Lower leg skin (tissue), 4 donors: ENCODE measurements around the gene DIP2C. TPM values are rescaled to one million over a fixed set of nuclear protein-coding genes. Genes with fewer than 3 reads are reported as not detected.
A peak's percentile ranks its signal among the peaks of the same experiment; 100 is the strongest.

Source experiments
- DNase-seq, 2 donors: peaks; one replicate each; pipeline ENCODE4 v3.0.0-alpha.2; 2019; ENCODE audit warnings: low spot score in 2 of 2
- H3K4me3 ChIP-seq: fragments of 200-600 bp; sonication (generic); 2 replicates; pipeline ENCODE4 v1.5.1; 2017; ENCODE audit warnings: mild to moderate bottlenecking, low read depth; ENCODE audit not compliant: poor library complexity, severe bottlenecking
- CTCF ChIP-seq, 3 donors: fragments of 450-650 bp; IDR thresholded peaks; one replicate each; pipeline ENCODE4 v1.5.1; 2016; ENCODE audit warnings: antibody characterized with exemption in 3 of 3, mild to moderate bottlenecking in 3 of 3, moderate library complexity in 2 of 3
- POLR2A ChIP-seq, 2 donors: fragments of 450-650 bp; IDR thresholded peaks; one replicate each; pipeline ENCODE4 v1.6.1; 2016 to 2017; ENCODE audit warnings: antibody characterized with exemption in 2 of 2, mild to moderate bottlenecking in 1 of 2, moderate library complexity in 1 of 2
- WGBS, 2 donors: methylation state at CpG; one replicate each; pipeline ENCODE4 v1.1.5; 2018; 5-methylcytosine and 5-hydroxymethylcytosine counted together
- intact Hi-C: fragments of 100-400 bp; cut with DNase I; formaldehyde crosslinking; loops from one replicate; pipeline ENCODE4 v1.15.0; 2023; ENCODE audit warnings: low total_unique reads
- total RNA-seq, 4 donors: library from RNA; depleted of rRNA; stranded (reverse); fragments of >200 nt; gene quantifications; one replicate each; pipeline ENCODE4 v1.1.0, GENCODE V29; 2016

The DIP2C gene
- total RNA-seq, 4 donors from 2014 or later: 6.2 to 14.7 (median 10.6) TPM

DNA sequence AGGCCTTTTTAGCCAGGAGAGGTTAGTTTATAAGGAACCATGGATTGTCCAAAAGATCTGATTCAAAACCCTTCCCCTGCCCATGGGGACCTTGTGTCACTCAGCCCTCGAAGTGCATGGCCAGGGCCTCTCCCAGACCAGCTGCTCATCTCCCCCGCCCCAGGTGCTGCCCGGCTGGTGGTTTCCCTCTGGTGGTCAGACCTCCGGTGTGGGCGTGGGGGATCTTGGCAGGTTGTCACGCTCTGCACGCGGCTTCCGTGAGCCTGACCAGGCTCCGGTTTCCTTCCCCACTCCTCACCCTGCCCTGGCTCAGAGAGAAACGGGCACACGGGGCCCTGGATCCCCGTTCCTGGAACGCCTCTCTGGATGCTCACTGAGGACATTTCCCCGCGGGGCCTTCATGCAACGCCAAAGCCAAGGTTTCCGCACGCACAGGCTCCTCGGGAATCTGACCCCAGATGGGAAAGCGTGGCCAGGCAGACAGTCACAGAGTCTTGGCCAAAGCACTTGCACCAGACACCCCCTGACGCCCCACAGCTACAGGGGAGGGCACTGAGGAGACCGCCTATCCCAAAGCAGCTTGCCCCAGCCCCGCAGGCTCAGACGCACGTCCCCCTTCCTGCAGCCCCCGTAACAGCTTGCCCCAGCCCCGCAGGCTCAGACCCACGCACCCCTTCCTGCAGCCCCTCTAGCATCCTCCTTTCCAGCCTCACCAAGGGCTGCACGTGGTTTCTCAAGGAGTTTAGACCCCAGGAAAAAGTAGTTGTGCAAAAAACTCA, 7.8 kb upstream of the DIP2C start:
- DNase-seq: no peak
- TF ChIP-seq POLR2A (IDR thresholded peaks at IDR 0.05) (no peak), CTCF (IDR thresholded peaks at IDR 0.05) (no peak)
- H3K4me3 ChIP-seq: no peak overlapping the region
- WGBS, 2 donors: 82 to 87% methylated on average over 28 to 30 of the region's 30 CpGs
- intact Hi-C loops: no loop called here

DNA sequence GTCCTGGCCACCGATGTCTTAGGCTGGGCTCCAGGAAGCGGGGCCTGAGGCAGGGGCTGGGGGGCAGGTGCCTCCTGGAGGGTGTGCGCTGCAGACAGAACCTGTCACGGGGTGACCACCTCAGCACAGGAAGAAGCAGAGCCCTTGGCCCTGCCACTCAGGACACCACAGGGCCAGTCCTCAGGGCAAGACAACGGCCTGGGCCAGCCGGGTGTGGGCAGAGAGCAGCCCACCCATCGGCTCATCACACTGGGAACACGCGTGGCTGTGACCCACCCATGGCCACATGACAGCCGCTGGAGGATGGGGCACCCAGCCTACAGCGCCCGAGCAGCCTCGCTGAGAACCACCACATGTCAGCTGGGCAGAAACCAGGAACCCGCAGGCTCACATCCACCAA, 5.9 kb upstream of the DIP2C start:
- WGBS, 2 donors: 93 to 94% methylated on average over 12 to 14 of the region's 14 CpGs
- TF ChIP-seq CTCF (IDR thresholded peaks at IDR 0.05) (no peak), POLR2A (IDR thresholded peaks at IDR 0.05) (no peak)
- H3K4me3 ChIP-seq: no peak overlapping the region
- DNase-seq: peak in 1 of 2 donors; percentile 60
- intact Hi-C loops: no loop called here

DNA sequence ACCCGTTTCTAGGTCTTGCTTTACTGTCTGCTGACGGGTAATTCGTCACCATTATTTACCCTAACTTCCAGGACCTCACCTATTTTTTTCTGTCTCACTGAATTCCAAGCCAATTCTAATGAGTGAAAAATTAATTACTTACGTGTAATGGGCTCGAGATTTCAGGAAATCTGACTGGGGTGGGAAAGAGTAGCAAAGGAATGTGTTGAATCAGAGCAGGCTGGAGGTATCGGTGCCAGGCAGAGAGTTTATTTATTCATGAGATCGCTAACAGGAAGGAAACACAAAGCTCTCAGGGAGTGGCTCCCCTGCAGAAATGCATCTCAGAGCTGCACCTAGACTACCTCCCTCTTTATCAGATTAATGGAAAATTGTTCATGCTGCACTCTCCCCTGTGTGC, 4.0 kb upstream of the DIP2C start:
- H3K4me3 ChIP-seq: no peak overlapping the region

DNA sequence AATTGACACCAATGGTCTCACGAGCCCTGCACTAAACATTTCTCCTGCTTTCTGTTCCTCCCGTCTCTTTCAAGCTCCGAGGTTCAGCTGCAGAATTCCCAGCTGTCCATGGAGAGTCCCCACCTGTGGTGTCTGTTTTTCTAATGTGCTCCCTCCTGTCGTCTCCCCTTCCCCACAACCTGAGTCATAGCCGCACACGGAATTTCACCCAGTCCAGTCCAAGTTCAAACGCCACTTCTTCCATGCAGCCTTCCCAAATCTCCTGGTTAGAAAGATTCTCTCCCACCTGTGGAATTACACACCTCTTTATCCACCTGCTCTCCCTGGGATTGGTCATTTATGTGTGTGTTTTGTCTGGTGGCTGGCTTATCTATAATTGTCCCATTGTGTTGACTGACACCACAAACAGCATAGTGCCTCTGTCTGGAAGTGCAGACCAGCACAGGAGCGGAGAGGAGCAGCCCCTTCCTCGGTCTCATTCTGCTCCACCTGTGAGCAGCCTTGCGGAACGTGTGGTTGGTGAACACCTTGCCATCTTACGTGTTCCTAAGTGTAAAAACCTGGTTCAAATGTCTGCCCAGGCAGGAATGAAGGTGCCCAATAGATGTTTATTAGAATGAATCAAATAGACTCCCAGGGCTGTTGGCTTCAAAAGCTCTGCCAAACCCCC, 3.3 kb upstream of the DIP2C start:
- 77 to 80% methylated on average over 12 of the region's 12 CpGs for WGBS, 2 donors
- H3K4me3 ChIP-seq: no peak overlapping the region
- intact Hi-C loops: no loop called here
- no peak for TF ChIP-seq CTCF (IDR thresholded peaks at IDR 0.05)
- TF ChIP-seq POLR2A (IDR thresholded peaks at IDR 0.05): no peak
- peak in 1 of 2 donors; percentile 56 for DNase-seq

More for the DNA sequence above, 4.0 kb upstream of the DIP2C start:
- TF ChIP-seq POLR2A (IDR thresholded peaks at IDR 0.05) (no peak), CTCF (IDR thresholded peaks at IDR 0.05) (no peak)
- 21 to 22% methylated on average over 7 of the region's 7 CpGs for WGBS, 2 donors
- peak in 1 of 2 donors; percentile 50 for DNase-seq
- intact Hi-C loops: no loop called here

DNA sequence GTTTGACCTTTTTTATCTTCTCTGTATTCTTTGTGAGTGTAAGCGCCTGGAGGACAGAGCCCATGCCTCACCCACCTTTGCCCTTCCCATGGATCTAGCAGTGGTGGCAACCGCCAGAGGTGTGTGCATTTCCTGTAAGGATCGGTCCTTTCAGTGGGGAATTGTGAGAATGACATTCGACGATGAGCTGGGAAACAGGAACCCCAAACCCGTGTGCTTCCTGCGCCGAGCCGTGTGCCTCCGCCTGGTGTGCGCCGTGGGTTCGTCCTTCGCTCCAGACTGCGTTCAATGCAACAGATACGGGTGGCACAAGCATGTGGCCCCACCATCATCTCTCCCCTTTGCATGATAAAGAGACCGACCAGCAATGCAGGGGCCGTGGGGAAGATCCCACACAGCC, 1.7 kb upstream of the DIP2C start:
- no peak for DNase-seq
- no peak overlapping the region for H3K4me3 ChIP-seq
- TF ChIP-seq CTCF (IDR thresholded peaks at IDR 0.05): no peak
- no peak for TF ChIP-seq POLR2A (IDR thresholded peaks at IDR 0.05)
- intact Hi-C loops: no loop called here
- WGBS, 2 donors: 92 to 93% methylated on average over 18 of the region's 18 CpGs
